PFSK-1 (cell line): ENCODE measurements around the gene CAB39.

Experiments
- FOXP2 ChIP-seq: optimal IDR thresholded peaks from 2 replicates; pipeline ENCODE3; 2011; ENCODE audit warnings: borderline replicate concordance, control low read depth, inconsistent platforms; ENCODE audit not compliant: insufficient read depth; ENCODE audit errors: extremely low read length, extremely low read depth
- POLR2AphosphoS5 ChIP-seq: IDR thresholded peaks from 2 replicates; pipeline ENCODE4 v1.6.1; 2012; ENCODE audit warnings: low read depth, mild to moderate bottlenecking, control low read depth, low read length, moderate library complexity
- REST ChIP-seq, 2 experiments: IDR thresholded peaks; 2 replicates each; pipeline versions ENCODE4 v1.6.1 to v1.8.0; 2011 to 2012; ENCODE audit warnings: low read depth in 2 of 2, low read length in 2 of 2, control low read depth in 1 of 2, inconsistent platforms in 1 of 2, mild to moderate bottlenecking in 1 of 2, moderate library complexity in 1 of 2; ENCODE audit not compliant: insufficient read depth in 1 of 2
- SIN3A ChIP-seq: IDR thresholded peaks from 2 replicates; pipeline ENCODE4 v1.6.1; 2012; ENCODE audit warnings: mild to moderate bottlenecking, low read length, moderate library complexity, borderline replicate concordance; ENCODE audit not compliant: insufficient read depth
- TAF1 ChIP-seq: IDR thresholded peaks from 2 replicates; pipeline ENCODE4 v1.6.1; 2012; ENCODE audit warnings: low read length, control low read depth, borderline replicate concordance; ENCODE audit not compliant: insufficient read depth

The CAB39 gene

GRCh38 chr2:230809677-230810251 lies 97.1 kb downstream of the CAB39 start:
- TF ChIP-seq SIN3A (no peak), TAF1 (no peak), REST (IDR thresholded peaks at IDR 0.05; ENCODE audit: insufficient read depth in 1 of 2, low read depth in 2 of 2, low read length in 2 of 2) (no peak), POLR2AphosphoS5 (no peak), FOXP2 (no peak)

- TF ChIP-seq TAF1 (no peak), FOXP2 (no peak), REST (IDR thresholded peaks at IDR 0.05; ENCODE audit: insufficient read depth in 1 of 2, low read depth in 2 of 2, low read length in 2 of 2) (no peak), POLR2AphosphoS5 (no peak), SIN3A (no peak)
These were observed 98.9 kb downstream of the CAB39 start for GRCh38 chr2:230811508-230811907.

DNA sequence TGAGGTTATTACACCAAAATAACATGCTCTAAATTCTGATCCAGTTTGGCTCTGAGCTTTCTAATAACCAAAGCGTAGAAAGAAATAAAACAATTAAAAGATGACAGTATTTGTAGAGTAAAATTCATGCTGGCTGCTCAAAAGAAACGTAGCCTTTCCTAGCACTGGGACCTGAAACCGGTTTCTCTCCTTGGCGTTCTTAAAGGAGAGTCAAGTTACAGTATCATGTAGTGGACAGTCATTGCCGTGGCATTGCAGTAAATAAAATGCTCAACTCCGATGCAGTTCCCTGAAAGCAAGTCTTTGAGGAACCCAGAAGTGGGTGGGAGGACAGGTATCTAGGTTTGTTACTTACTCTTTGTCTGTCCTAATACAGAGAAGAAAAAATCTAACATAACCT lies 99.4 kb downstream of the CAB39 start:
- no peak for TF ChIP-seq SIN3A
- TF ChIP-seq POLR2AphosphoS5: no peak
- TF ChIP-seq REST (IDR thresholded peaks at IDR 0.05; ENCODE audit: insufficient read depth in 1 of 2, low read depth in 2 of 2, low read length in 2 of 2): no peak

GRCh38 chr2:230814616-230815015 lies 102.0 kb downstream of the CAB39 start:
- TF ChIP-seq POLR2AphosphoS5 (no peak), FOXP2 (no peak), REST (IDR thresholded peaks at IDR 0.05; ENCODE audit: insufficient read depth in 1 of 2, low read depth in 2 of 2, low read length in 2 of 2) (no peak), TAF1 (no peak), SIN3A (no peak)

DNA sequence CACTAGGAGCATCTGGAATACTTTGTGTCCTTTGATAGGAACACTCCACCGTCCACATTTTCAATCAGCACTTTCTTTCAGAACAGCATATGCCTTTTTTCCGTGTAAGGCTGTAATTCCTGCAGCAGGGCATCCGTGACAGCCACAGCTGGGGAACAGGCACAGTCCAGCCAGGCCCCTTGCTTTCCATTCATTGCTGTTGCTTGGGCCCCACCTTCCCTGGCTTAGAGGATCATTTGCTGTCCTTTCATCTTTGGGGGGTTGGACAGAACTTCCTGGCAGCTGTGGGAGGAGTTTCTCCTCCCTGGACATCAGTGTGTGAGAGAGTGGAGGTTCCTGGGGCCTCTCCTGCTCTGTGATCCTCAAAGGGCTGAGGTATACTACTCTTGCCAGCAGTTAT lies 102.4 kb downstream of the CAB39 start:
- TF ChIP-seq POLR2AphosphoS5: no peak
- TF ChIP-seq TAF1: no peak
- no peak for TF ChIP-seq REST (IDR thresholded peaks at IDR 0.05; ENCODE audit: insufficient read depth in 1 of 2, low read depth in 2 of 2, low read length in 2 of 2)
- TF ChIP-seq FOXP2: no peak
- TF ChIP-seq SIN3A: no peak
